Psoas muscle (tissue), 8 donors: Measurements from ENCODE around the gene PTPRD. TPM values are rescaled to one million over a fixed set of nuclear protein-coding genes. Genes with fewer than 3 reads are reported as not detected.

Experiments
- ATAC-seq, 4 donors: fragments of 200-7000 bp; cut with Tn5 transposase; one replicate each; pipeline ENCODE4 v1.9.1; 2020; ENCODE audit warnings: moderate library complexity in 3 of 4, mild to moderate bottlenecking in 2 of 4
- DNase-seq, 2 donors: peaks; one replicate each; pipeline ENCODE4 v3.0.0-alpha.2; 2020
- H3K27ac ChIP-seq: fragments of 200-600 bp; one replicate; pipeline ENCODE4 v1.8.0; 2022
- H3K27me3 ChIP-seq, 3 donors: fragments of 200-600 bp in 1 of 3; one replicate each; pipeline versions ENCODE4 v1.6.1 to v1.8.0; 2013 to 2022; ENCODE audit warnings: low read length in 2 of 3, mild to moderate bottlenecking in 2 of 3, moderate library complexity in 1 of 3; ENCODE audit not compliant: insufficient read depth in 3 of 3
- H3K36me3 ChIP-seq, 2 donors: fragments of 200-600 bp in 1 of 2; one replicate each; pipeline versions ENCODE4 v1.6.1 to v1.8.0; 2013 to 2022; ENCODE audit warnings: low read depth in 1 of 2, mild to moderate bottlenecking in 1 of 2, moderate library complexity in 1 of 2; ENCODE audit not compliant: insufficient read depth in 1 of 2
- H3K4me1 ChIP-seq: fragments of 200-600 bp; one replicate; pipeline ENCODE4 v1.8.0; 2022
- H3K4me3 ChIP-seq: fragments of 200-600 bp; one replicate; pipeline ENCODE4 v1.8.0; 2022; ENCODE audit warnings: mild to moderate bottlenecking
- H3K9me3 ChIP-seq: fragments of 200-600 bp; one replicate; pipeline ENCODE4 v1.8.0; 2022
- WGBS, 3 donors: extraction: QIAGEN DNeasy Blood & Tissue Kit; methylation state at CpG; one replicate each; pipeline versions ENCODE4 v1.1.6 to v1.1.7; 2013; 5-methylcytosine and 5-hydroxymethylcytosine counted together
- intact Hi-C, 2 donors: fragments of 100-400 bp; cut with DNase I; formaldehyde crosslinking; loops; one replicate each; pipeline versions ENCODE4 v1.11.0 to v1.14.2; 2022
- polyA plus RNA-seq, 3 donors: library from polyadenylated mRNA; stranded (reverse); fragments of 200-250 nt; gene quantifications; one replicate each; pipeline ENCODE4 v1.2.3, GENCODE V29; 2013
- total RNA-seq, 4 donors: library from RNA; stranded (reverse); fragmentation: NEBNext Ultra II Directional in 2 of 4; extraction: Animal tissue kit (Norgen Biotek cat#: 25700) in 2 of 4; gene quantifications; one replicate each; pipeline versions ENCODE4 v1.2.1 to v1.2.4, GENCODE V29; 2021 to 2023
- TF ChIP-seq, protein P1 (sequence below): fragments of 200-600 bp; IDR thresholded peaks from one replicate; pipeline ENCODE4 v1.8.0; 2022; ENCODE audit warnings: antibody characterized with exemption
- donor health status: healthy with polysubstance abuse.
- donor health status: DM: no; HTN: no; CAD: no; lungs with moderate emphysema.
- donor health status: Bipolar disorder and iron deficiency.
- donor health status: healthy.
- donor health status: DM: yes; HTN: yes; CAD: no.
- donor health status: DM: no; HTN: no; CAD: no.
- donor health status: DM: no; HTN: no; CAD: no.
- donor health status: DM: yes; HTN: yes; CAD: no.

The PTPRD gene
- total and polyA plus RNA-seq, 7 donors, result 0.44 to 3.1 (median 0.91) TPM

DNA sequence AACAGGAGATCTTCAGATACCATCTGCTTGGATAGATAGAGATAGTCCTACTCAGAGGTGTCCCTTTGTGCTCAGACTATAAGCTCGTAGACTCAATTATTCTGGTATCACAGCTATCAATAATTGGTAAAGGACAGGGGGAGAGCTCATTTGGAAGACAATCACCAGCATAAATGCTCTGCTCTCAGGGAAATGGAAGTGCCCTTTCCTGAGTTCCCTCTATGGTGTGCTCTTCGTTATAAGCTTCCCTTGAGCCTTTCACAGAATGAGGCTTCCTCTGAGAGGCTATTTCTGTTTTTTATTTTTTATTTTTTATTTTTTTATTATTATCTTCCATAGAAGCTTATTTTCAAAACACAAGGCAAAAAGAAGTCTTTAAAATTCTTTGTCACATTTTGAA lies 1657.5 kb downstream of the PTPRD start:
- no peaks in the 10 kb centered on the region for H3K27me3 ChIP-seq
- no peak overlapping the region for H3K4me3 ChIP-seq
- no peak overlapping the region for H3K27ac ChIP-seq
- no peaks in the 10 kb centered on the region for H3K36me3 ChIP-seq
- H3K4me1 ChIP-seq, result no peaks in the 10 kb centered on the region
- no peaks in the 10 kb centered on the region for H3K9me3 ChIP-seq
- 66 to 79% (median 78%) methylated on average over 2 of the region's 2 CpGs for WGBS, 3 donors
- ATAC-seq, result no peak
- intact Hi-C loops, result loop anchor here in 1 of 2 donors (5.0 kb wide), 1 partner anchor 413 kb away; no protein-coding TSS in a partner anchor
- no peak for DNase-seq
- TF ChIP-seq, protein P1, sequence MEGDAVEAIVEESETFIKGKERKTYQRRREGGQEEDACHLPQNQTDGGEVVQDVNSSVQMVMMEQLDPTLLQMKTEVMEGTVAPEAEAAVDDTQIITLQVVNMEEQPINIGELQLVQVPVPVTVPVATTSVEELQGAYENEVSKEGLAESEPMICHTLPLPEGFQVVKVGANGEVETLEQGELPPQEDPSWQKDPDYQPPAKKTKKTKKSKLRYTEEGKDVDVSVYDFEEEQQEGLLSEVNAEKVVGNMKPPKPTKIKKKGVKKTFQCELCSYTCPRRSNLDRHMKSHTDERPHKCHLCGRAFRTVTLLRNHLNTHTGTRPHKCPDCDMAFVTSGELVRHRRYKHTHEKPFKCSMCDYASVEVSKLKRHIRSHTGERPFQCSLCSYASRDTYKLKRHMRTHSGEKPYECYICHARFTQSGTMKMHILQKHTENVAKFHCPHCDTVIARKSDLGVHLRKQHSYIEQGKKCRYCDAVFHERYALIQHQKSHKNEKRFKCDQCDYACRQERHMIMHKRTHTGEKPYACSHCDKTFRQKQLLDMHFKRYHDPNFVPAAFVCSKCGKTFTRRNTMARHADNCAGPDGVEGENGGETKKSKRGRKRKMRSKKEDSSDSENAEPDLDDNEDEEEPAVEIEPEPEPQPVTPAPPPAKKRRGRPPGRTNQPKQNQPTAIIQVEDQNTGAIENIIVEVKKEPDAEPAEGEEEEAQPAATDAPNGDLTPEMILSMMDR, result no peak

DNA sequence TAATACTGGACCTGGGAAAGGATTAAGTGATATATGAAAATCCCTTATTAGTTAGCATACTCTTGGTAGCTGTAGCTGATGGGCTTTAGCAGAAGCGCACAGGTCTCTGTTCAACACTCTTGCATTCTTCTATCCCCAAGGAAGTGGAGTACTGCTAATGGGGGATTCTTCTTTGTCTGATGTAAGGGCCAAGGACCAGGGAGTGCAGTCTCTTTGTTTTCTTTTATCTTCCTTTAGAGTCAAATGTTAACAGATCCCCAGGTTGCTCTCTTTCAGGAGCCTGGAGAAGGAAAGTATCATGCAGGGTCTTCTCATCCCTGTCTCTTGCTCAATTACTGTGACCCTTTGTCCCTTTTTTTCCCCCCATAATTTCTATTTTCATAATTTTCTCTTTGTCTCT lies 1666.3 kb downstream of the PTPRD start:
- no peaks in the 10 kb centered on the region for H3K36me3 ChIP-seq
- no peaks in the 10 kb centered on the region for H3K27me3 ChIP-seq
- no peak overlapping the region for H3K27ac ChIP-seq
- no peaks in the 10 kb centered on the region for H3K4me1 ChIP-seq
- intact Hi-C loops, result no loop called here
- no peak for ATAC-seq
- whole genome bisulfite sequencing, 3 donors, result 89 to 100% (median 96%) methylated on average over 1 of the region's 1 CpG
- H3K9me3 ChIP-seq, result no peaks in the 10 kb centered on the region
- TF ChIP-seq, protein P1, result no peak
- H3K4me3 ChIP-seq, result no peak overlapping the region
- no peak for DNase-seq

DNA sequence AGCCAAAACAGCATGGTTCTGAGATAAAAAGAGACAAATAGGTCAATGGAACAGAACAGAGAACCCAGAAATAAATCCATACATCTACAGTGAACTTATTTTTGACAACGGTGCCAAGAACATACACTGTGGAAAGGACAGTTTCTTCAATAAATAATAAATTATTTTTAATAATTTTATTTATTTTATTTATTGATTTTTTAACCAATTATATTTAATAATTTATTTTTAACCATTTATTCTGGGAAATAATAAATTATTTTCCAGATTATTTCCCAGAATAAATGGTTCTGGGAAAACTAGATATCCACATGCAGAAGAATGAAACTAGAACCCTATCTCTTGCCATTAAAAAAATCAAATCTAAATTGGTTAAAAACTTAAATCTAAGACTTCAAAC lies 1669.4 kb downstream of the PTPRD start:
- Histone ChIP-seq H3K27me3 (no peaks in the 10 kb centered on the region), H3K4me1 (no peaks in the 10 kb centered on the region), H3K9me3 (no peaks in the 10 kb centered on the region), H3K36me3 (no peaks in the 10 kb centered on the region), H3K4me3 (no peak overlapping the region), H3K27ac (no peak overlapping the region)
- DNase-seq (no peak), ATAC-seq (no peak)
- intact Hi-C loops, result no loop called here
- 91 to 100% (median 91%) methylated on average over 1 of the region's 1 CpG for WGBS, 3 donors
- TF ChIP-seq, protein P1, result no peak

DNA sequence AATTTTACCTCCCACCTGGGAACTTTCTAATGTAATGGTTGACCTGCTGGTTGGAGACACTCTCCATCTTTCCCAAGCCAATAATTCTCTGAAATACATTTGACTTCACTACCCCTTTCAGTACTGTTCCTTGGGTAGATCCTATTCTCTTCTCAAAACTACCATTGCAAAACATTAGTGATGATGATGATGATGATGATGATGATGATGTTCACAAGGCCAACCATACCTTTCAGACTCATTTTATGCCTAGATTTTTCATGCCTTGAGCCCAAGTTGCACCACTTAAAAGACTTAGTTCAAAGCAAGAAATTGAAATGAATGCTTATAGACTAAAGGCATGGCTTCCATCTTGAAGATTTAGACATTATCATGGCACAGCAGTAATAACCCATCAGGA lies 1672.2 kb downstream of the PTPRD start:
- ATAC-seq, result no peak
- TF ChIP-seq, protein P1, result no peak
- no peaks in the 10 kb centered on the region for H3K4me1 ChIP-seq

DNA sequence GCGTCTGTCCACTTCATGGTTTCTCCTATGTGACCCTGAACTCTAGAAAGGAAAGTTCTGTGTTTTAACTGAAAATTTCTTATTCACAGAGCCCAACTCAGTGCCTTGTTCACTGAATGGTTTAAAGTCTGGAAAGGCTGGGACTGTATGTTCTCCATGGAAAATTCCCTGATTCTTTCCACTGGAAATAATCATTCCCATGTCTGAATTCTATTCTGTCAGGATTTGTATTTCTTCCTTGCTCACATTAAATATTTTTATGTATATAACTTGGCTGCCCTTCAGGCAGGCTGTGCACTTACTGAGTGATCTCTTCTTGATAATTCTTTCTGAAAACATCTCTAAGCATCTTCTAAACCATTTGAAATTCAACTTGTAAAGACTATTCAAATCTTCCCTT lies 1686.3 kb downstream of the PTPRD start:
- DNase-seq, result no peak
- TF ChIP-seq, protein P1, result no peak
- H3K36me3 ChIP-seq, result no peaks in the 10 kb centered on the region
- WGBS, 3 donors, result 90 to 97% (median 94%) methylated on average over 1 of the region's 1 CpG
- H3K9me3 ChIP-seq, result no peaks in the 10 kb centered on the region
- intact Hi-C loops, result no loop called here
- no peaks in the 10 kb centered on the region for H3K4me1 ChIP-seq
- H3K4me3 ChIP-seq, result no peak overlapping the region
- no peak for ATAC-seq
- H3K27ac ChIP-seq, result no peak overlapping the region
- H3K27me3 ChIP-seq, result no peaks in the 10 kb centered on the region

More for the DNA sequence above, 1672.2 kb downstream of the PTPRD start:
- intact Hi-C loops, result no loop called here
- H3K27me3 ChIP-seq, result no peaks in the 10 kb centered on the region
- H3K36me3 ChIP-seq, result no peaks in the 10 kb centered on the region
- H3K4me3 ChIP-seq, result no peak overlapping the region
- H3K9me3 ChIP-seq, result no peaks in the 10 kb centered on the region
- DNase-seq, result no peak
- H3K27ac ChIP-seq, result no peak overlapping the region
